HepG2 (cell line): ENCODE results near the gene TSHZ2. TPM values are rescaled to one million over a fixed set of nuclear protein-coding genes. Genes with fewer than 3 reads are reported as not detected.

Experiments used
- CAMTA2 ChIP-seq: sonication (generic); formaldehyde crosslinking; IDR thresholded peaks from 2 replicates; pipeline ENCODE4 v1.4.0; 2020; ENCODE audit warnings: mild to moderate bottlenecking, missing genetic modification reagents, borderline replicate concordance
- CEBPG ChIP-seq: IDR thresholded peaks from 2 replicates; pipeline ENCODE4 v1.6.1; 2016
- FOSL2 ChIP-seq: sonication (generic); formaldehyde crosslinking; IDR thresholded peaks from 2 replicates; pipeline ENCODE4 v1.4.0; 2020; ENCODE audit warnings: missing genetic modification reagents
- FOXA1 ChIP-seq, 2 experiments: fragments of 450-650 bp in 1 of 2; sonication (generic) in 1 of 2; formaldehyde crosslinking in 1 of 2; IDR thresholded peaks; 2 replicates each; pipeline versions ENCODE4 v1.4.0 to v1.6.1; 2016 to 2020; ENCODE audit warnings: missing genetic modification reagents in 1 of 2
- GATAD1 ChIP-seq: IDR thresholded peaks from 2 replicates; pipeline ENCODE4 v1.6.1; 2016; ENCODE audit warnings: missing genetic modification reagents, missing compliant biosample characterization
- HNRNPUL1 ChIP-seq: fragments of 200-400 bp; formaldehyde crosslinking; IDR thresholded peaks from 2 replicates; pipeline ENCODE4 v1.6.1; 2017; ENCODE audit warnings: low read depth, mild to moderate bottlenecking, low read length, moderate library complexity
- NCOA1 ChIP-seq: sonication (generic); formaldehyde crosslinking; IDR thresholded peaks from 2 replicates; pipeline ENCODE4 v1.9.0; 2021; ENCODE audit warnings: missing genetic modification reagents
- POLR2AphosphoS5 ChIP-seq: IDR thresholded peaks from 2 replicates; pipeline ENCODE4 v1.6.1; 2012; ENCODE audit warnings: low read depth, low read length
- SOX13 ChIP-seq, 3 experiments: fragments of 450-650 bp in 1 of 3; sonication (generic) in 1 of 3; formaldehyde crosslinking in 1 of 3; IDR thresholded peaks in 2 of 3; conservative IDR thresholded peaks in 1 of 3; 2 replicates each; pipeline versions ENCODE4 v1.5.0 to v1.6.1; 2016 to 2020; ENCODE audit warnings: antibody characterized with exemption in 1 of 3, mild to moderate bottlenecking in 1 of 3, missing compliant biosample characterization in 1 of 3, missing genetic modification reagents in 1 of 3, moderate library complexity in 1 of 3
- ZNF180 ChIP-seq: sonication (generic); formaldehyde crosslinking; IDR thresholded peaks from 2 replicates; pipeline ENCODE4 v1.4.0; 2020; ENCODE audit warnings: low read depth, missing genetic modification reagents, borderline replicate concordance
- ZNF432 ChIP-seq: sonication (generic); formaldehyde crosslinking; IDR thresholded peaks from 2 replicates; pipeline ENCODE4 v1.5.0; 2020; ENCODE audit warnings: missing genetic modification reagents, mild to moderate bottlenecking, borderline replicate concordance
- ZNF552 ChIP-seq: sonication (generic); formaldehyde crosslinking; IDR thresholded peaks from 2 replicates; pipeline ENCODE4 v1.9.0; 2022; ENCODE audit warnings: missing genetic modification reagents, mild to moderate bottlenecking, borderline replicate concordance
- ZNF605 ChIP-seq: sonication (generic); formaldehyde crosslinking; IDR thresholded peaks from 2 replicates; pipeline ENCODE4 v1.8.0; 2022; ENCODE audit warnings: mild to moderate bottlenecking, missing genetic modification reagents
- ZNF652 ChIP-seq: IDR thresholded peaks from 2 replicates; pipeline ENCODE4 v1.6.1; 2016; ENCODE audit warnings: low read depth, borderline replicate concordance
- polyA plus RNA-seq, 8 experiments: library from polyadenylated mRNA; depleted of rRNA in 3 of 8; stranded (reverse) in 7 of 8; unstranded in 1 of 8; fragments of >200 nt; fragmentation: Illumina TruSeq in 4 of 8; extraction: Trizol in 4 of 8; gene quantifications; 2 replicates each; pipeline versions ENCODE4 v1.2.1 to v1.2.3, GENCODE V29; 2011 to 2016; ENCODE audit warnings: low read depth in 4 of 8, missing spikeins in 1 of 8, mixed read lengths in 1 of 8; ENCODE audit not compliant: insufficient read depth in 1 of 8
- total RNA-seq, 5 experiments: library from RNA; depleted of rRNA; stranded (reverse); fragments of >200 nt; fragmentation: Illumina TruSeq; extraction: Trizol; gene quantifications; 2 replicates each; pipeline ENCODE4 v1.2.3, GENCODE V29; 2016; ENCODE audit warnings: low read depth in 1 of 5
- TF ChIP-seq, protein P1 (sequence below): sonication (generic); formaldehyde crosslinking; IDR thresholded peaks from 2 replicates; pipeline ENCODE4 v1.8.0; 2023; ENCODE audit warnings: mild to moderate bottlenecking, missing genetic modification reagents
- TF ChIP-seq, protein P2 (sequence below): sonication (generic); formaldehyde crosslinking; IDR thresholded peaks from 2 replicates; pipeline ENCODE4 v1.4.0; 2020; ENCODE audit warnings: mild to moderate bottlenecking, low read depth, missing genetic modification reagents
- TF ChIP-seq, protein P3 (sequence below): sonication (generic); formaldehyde crosslinking; IDR thresholded peaks from 2 replicates; pipeline ENCODE4 v1.8.0; 2022; ENCODE audit warnings: low read depth, missing genetic modification reagents
- TF ChIP-seq, protein P4 (sequence below): sonication (generic); formaldehyde crosslinking; IDR thresholded peaks from 2 replicates; pipeline ENCODE4 v1.5.0; 2020; ENCODE audit warnings: mild to moderate bottlenecking, missing genetic modification reagents
- TF ChIP-seq, protein P5 (sequence below): sonication (generic); formaldehyde crosslinking; IDR thresholded peaks from 2 replicates; pipeline ENCODE4 v1.4.0; 2020; ENCODE audit warnings: missing genetic modification reagents, borderline replicate concordance

TSHZ2 gene
- total and polyA plus RNA-seq, 2 of the 13 experiments (the other 11 are each of a cell fraction or from before 2014, with no cell fraction given): 0.01 TPM; not detected in 1

DNA sequence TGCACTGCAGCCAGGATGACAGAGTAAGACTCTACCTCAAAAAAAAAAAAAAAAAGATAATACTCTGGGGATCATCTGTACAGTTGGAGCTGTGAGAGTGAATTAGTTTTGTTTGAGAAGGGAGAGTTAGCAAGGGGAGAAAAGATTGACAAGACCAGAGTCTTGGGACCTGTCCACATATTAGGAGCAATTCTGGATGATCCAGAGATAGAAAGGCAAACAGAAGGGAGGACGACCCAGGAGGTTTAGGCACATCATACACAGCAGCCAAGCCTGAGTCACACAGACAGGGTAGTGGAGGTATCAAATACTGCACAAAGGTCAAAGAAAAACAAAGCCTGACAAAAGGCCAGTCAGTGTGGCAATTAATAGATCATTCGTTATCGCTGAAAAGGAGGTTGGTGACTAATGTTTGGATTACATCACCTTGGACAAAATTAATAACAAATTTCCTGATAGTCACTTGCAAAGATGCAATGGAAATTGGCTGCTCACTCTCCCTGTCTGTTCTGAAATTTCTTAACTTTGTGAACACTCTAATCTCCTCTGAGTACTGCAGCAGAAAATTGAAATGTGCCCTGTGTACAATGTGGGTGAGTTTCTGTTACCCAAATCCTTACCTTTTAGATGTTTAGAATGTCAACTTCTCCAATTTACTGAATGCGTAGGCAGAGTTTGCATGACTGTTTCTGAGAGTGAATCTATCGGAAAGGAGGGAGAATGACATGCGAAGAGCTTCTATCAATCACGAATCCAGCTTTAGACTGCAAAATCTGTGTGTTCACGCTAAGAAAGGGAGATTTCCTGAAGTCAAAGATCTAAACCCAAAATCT, 105.4 kb downstream of the TSHZ2 start (continued):
- TF ChIP-seq, protein P1, sequence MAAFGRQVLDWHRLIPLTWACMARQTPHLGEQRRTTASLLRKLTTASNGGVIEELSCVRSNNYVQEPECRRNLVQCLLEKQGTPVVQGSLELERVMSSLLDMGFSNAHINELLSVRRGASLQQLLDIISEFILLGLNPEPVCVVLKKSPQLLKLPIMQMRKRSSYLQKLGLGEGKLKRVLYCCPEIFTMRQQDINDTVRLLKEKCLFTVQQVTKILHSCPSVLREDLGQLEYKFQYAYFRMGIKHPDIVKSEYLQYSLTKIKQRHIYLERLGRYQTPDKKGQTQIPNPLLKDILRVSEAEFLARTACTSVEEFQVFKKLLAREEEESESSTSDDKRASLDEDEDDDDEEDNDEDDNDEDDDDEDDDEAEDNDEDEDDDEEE (CRISPR knock-in tag): no peak
- TF ChIP-seq GATAD1 (peak; percentile 38; the same call in 1 of the 2 replicates), ZNF605 (CRISPR knock-in tag) (no peak), HNRNPUL1 (no peak), ZNF652 (CRISPR knock-in tag) (no peak), FOSL2 (CRISPR knock-in tag) (peak; percentile 99), ZNF180 (CRISPR knock-in tag) (no peak), NCOA1 (no peak), POLR2AphosphoS5 (no peak), ZNF432 (no peak), SOX13 (IDR thresholded peaks at IDR 0.05) (peak; percentile 92), SOX13 (CRISPR knock-in tag; conservative IDR thresholded peaks at IDR 0.05 in 1 of 2, IDR thresholded peaks at IDR 0.05 in 1 of 2) (peak in 1 of 2 experiments; percentile 98; a peak in 2 of 4 replicates), FOXA1 (IDR thresholded peaks at IDR 0.05) (no peak), FOXA1 (CRISPR knock-in tag; IDR thresholded peaks at IDR 0.05) (peak; percentile 59), CAMTA2 (CRISPR knock-in tag) (no peak), ZNF552 (CRISPR knock-in tag) (no peak), CEBPG (peak; percentile 87)
- TF ChIP-seq, protein P2, sequence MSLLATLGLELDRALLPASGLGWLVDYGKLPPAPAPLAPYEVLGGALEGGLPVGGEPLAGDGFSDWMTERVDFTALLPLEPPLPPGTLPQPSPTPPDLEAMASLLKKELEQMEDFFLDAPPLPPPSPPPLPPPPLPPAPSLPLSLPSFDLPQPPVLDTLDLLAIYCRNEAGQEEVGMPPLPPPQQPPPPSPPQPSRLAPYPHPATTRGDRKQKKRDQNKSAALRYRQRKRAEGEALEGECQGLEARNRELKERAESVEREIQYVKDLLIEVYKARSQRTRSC (CRISPR knock-in tag): no peak
- TF ChIP-seq, protein P3, sequence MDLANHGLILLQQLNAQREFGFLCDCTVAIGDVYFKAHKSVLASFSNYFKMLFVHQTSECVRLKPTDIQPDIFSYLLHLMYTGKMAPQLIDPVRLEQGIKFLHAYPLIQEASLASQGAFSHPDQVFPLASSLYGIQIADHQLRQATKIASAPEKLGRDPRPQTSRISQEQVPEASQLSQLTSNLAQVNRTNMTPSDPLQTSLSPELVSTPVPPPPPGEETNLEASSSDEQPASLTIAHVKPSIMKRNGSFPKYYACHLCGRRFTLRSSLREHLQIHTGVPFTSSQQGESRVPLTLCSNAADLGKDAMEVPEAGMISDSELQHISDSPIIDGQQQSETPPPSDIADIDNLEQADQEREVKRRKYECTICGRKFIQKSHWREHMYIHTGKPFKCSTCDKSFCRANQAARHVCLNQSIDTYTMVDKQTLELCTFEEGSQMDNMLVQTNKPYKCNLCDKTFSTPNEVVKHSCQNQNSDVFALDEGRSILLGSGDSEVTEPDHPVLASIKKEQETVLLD (CRISPR knock-in tag): no peak
- TF ChIP-seq, protein P4, sequence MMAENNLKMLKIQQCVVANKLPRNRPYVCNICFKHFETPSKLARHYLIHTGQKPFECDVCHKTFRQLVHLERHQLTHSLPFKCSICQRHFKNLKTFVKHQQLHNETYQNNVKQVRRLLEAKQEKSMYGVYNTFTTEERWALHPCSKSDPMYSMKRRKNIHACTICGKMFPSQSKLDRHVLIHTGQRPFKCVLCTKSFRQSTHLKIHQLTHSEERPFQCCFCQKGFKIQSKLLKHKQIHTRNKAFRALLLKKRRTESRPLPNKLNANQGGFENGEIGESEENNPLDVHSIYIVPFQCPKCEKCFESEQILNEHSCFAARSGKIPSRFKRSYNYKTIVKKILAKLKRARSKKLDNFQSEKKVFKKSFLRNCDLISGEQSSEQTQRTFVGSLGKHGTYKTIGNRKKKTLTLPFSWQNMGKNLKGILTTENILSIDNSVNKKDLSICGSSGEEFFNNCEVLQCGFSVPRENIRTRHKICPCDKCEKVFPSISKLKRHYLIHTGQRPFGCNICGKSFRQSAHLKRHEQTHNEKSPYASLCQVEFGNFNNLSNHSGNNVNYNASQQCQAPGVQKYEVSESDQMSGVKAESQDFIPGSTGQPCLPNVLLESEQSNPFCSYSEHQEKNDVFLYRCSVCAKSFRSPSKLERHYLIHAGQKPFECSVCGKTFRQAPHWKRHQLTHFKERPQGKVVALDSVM (CRISPR knock-in tag): peak; percentile 35; the same call in 1 of the 2 replicates
- TF ChIP-seq, protein P5, sequence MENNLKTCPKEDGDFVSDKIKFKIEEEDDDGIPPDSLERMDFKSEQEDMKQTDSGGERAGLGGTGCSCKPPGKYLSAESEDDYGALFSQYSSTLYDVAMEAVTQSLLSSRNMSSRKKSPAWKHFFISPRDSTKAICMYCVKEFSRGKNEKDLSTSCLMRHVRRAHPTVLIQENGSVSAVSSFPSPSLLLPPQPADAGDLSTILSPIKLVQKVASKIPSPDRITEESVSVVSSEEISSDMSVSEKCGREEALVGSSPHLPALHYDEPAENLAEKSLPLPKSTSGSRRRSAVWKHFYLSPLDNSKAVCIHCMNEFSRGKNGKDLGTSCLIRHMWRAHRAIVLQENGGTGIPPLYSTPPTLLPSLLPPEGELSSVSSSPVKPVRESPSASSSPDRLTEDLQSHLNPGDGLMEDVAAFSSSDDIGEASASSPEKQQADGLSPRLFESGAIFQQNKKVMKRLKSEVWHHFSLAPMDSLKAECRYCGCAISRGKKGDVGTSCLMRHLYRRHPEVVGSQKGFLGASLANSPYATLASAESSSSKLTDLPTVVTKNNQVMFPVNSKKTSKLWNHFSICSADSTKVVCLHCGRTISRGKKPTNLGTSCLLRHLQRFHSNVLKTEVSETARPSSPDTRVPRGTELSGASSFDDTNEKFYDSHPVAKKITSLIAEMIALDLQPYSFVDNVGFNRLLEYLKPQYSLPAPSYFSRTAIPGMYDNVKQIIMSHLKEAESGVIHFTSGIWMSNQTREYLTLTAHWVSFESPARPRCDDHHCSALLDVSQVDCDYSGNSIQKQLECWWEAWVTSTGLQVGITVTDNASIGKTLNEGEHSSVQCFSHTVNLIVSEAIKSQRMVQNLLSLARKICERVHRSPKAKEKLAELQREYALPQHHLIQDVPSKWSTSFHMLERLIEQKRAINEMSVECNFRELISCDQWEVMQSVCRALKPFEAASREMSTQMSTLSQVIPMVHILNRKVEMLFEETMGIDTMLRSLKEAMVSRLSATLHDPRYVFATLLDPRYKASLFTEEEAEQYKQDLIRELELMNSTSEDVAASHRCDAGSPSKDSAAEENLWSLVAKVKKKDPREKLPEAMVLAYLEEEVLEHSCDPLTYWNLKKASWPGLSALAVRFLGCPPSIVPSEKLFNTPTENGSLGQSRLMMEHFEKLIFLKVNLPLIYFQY (CRISPR knock-in tag): 0 out of 2 replicates have a peak, but pooled peaks have one; percentile 49
